K562 (cell line): Measurements from ENCODE around the gene ZNF385C. TPM values are rescaled to one million over a fixed set of nuclear protein-coding genes. Genes with fewer than 3 reads are reported as not detected.
A peak's percentile ranks its signal among the peaks of the same experiment; 100 is the strongest.

Experiments used
- ATAC-seq: fragments of 200-7000 bp; cut with Tn5 transposase; 3 replicates; pipeline ENCODE4 v1.9.1; 2020; ENCODE audit warnings: moderate library complexity
- BruUV-seq: library from RNA; stranded (reverse); fragments of 400-500 nt; replicated peaks from 2 replicates; lab custom pipeline; 2021; lab: Mats Ljungman, UMichigan
- CTCF ChIA-PET: fragments of 300-600 bp; formaldehyde crosslinking; extraction: SDS; loops from one replicate; lab custom pipeline; 2021; ENCODE audit warnings: low intra/inter-chr PET ratio; lab: Yijun Ruan, JAX
- POLR2A ChIA-PET: fragments of 300-600, 350-650 bp; sonication (Branson Sonifier 250); formaldehyde crosslinking; extraction: SDS; loops from one replicate; lab custom pipeline; 2021; ENCODE audit warnings: antibody characterized with exemption, inconsistent platforms; lab: Yijun Ruan, JAX
- DNase-seq, 4 experiments: peaks; one replicate each; pipeline versions ENCODE4 v3.0.0 to v3.0.0-alpha.2; 2011 to 2018; ENCODE audit warnings: low spot score in 3 of 4, mixed read lengths in 3 of 4; ENCODE audit errors: extremely low read depth in 1 of 4
- FAIRE-seq: peaks from 2 replicates; lab custom pipeline; 2011; peaks lifted over from hg19 to GRCh38; lab: Jason Lieb, UNC
- H2AFZ ChIP-seq: 2 replicates; pipeline ENCODE4 v1.6.0; 2011; ENCODE audit warnings: low read depth, low read length, control low read depth, inconsistent platforms
- H3K27ac ChIP-seq: fragments of 200-600 bp; 3 replicates; pipeline ENCODE4 v1.8.0; 2011; ENCODE audit warnings: low read depth, mild to moderate bottlenecking, control low read depth, inconsistent platforms, low read length, moderate library complexity, mixed read lengths; ENCODE audit errors: extremely low read depth
- H3K27me3 ChIP-seq, 2 experiments: fragments of 300-600 bp in 1 of 2; 2 replicates in 1 of 2; 3 replicates in 1 of 2; pipeline versions ENCODE4 v1.6.0 to v1.8.0; 2011; ENCODE audit warnings: inconsistent platforms in 2 of 2, low read length in 2 of 2, mild to moderate bottlenecking in 1 of 2, mixed read lengths in 1 of 2, moderate library complexity in 1 of 2; ENCODE audit not compliant: control insufficient read depth in 2 of 2, insufficient read depth in 2 of 2
- H3K36me3 ChIP-seq: fragments of 300-600 bp; 3 replicates; pipeline ENCODE4 v1.8.0; 2011; ENCODE audit warnings: mild to moderate bottlenecking, low read length, inconsistent platforms; ENCODE audit not compliant: control insufficient read depth, insufficient read depth
- H3K4me1 ChIP-seq, 2 experiments: fragments of 200-600 bp in 1 of 2; replicated peaks in 1 of 2; 2 replicates in 1 of 2; 3 replicates in 1 of 2; pipeline versions ENCODE4 v1.5.1 to v1.8.0; 2011; ENCODE audit warnings: inconsistent platforms in 2 of 2, low read length in 2 of 2, mild to moderate bottlenecking in 1 of 2, mixed read lengths in 1 of 2, moderate library complexity in 1 of 2; ENCODE audit not compliant: control insufficient read depth in 2 of 2, insufficient read depth in 2 of 2
- H3K4me2 ChIP-seq: 2 replicates; pipeline ENCODE4 v1.6.1; 2011; ENCODE audit warnings: low read length, control low read depth, inconsistent platforms, mixed read lengths; ENCODE audit not compliant: insufficient read depth
- H3K4me3 ChIP-seq: fragments of 200-600 bp; sonication (generic), shearing (Covaris generic); 2 replicates; pipeline ENCODE4 v1.5.1; 2016; ENCODE audit warnings: control low read depth, inconsistent platforms
- H3K79me2 ChIP-seq: fragments of 200-600 bp; 3 replicates; pipeline ENCODE4 v1.8.0; 2011; ENCODE audit warnings: low read length, inconsistent platforms; ENCODE audit not compliant: control insufficient read depth, insufficient read depth
- H3K9ac ChIP-seq, 2 experiments: 2 replicates each; pipeline versions ENCODE4 v1.6.0 to v1.6.1; 2011; ENCODE audit warnings: low read depth in 2 of 2, low read length in 2 of 2, control low read depth in 1 of 2, inconsistent platforms in 1 of 2, mild to moderate bottlenecking in 1 of 2, mixed read lengths in 1 of 2; ENCODE audit not compliant: insufficient read depth in 1 of 2
- H3K9me1 ChIP-seq: one replicate; pipeline ENCODE4 v1.6.0; 2011; ENCODE audit warnings: inconsistent platforms, mild to moderate bottlenecking, low read length, moderate library complexity; ENCODE audit not compliant: control insufficient read depth, insufficient read depth
- H3K9me3 ChIP-seq: replicated peaks from 2 replicates; pipeline ENCODE4 v1.5.1; 2011; ENCODE audit warnings: low read depth, low read length, inconsistent platforms; ENCODE audit not compliant: control insufficient read depth, insufficient read depth
- H4K20me1 ChIP-seq: replicated peaks from 2 replicates; pipeline ENCODE4 v1.6.1; 2011; ENCODE audit warnings: low read length, inconsistent platforms, mixed read lengths; ENCODE audit not compliant: control insufficient read depth, insufficient read depth
- ESRRA ChIP-seq: fragments of 450-650 bp; IDR thresholded peaks from 2 replicates; pipeline ENCODE4 v1.6.1; 2014; ENCODE audit warnings: low read depth, mild to moderate bottlenecking, moderate library complexity, borderline replicate concordance
- IRF2 ChIP-seq: sonication (generic); formaldehyde crosslinking; IDR thresholded peaks from 2 replicates; pipeline ENCODE4 v1.8.1; 2022; ENCODE audit warnings: mild to moderate bottlenecking, missing genetic modification reagents
- NFATC3 ChIP-seq: fragments of 450-650 bp; IDR thresholded peaks from 2 replicates; pipeline ENCODE4 v1.6.1; 2017; ENCODE audit warnings: mild to moderate bottlenecking
- TRIM24 ChIP-seq, 2 experiments: fragments of 450-650 bp; IDR thresholded peaks; 2 replicates each; pipeline ENCODE4 v1.6.1; 2016
- WGBS: fragments of 100-300 bp; shearing (Covaris generic); methylation state at CpG from one replicate; pipeline ENCODE4 v1.1.6; 2016; ENCODE audit warnings: low coverage, mixed read lengths; ENCODE audit not compliant: insufficient coverage; ENCODE audit errors: missing lambda C conversion rate; 5-methylcytosine and 5-hydroxymethylcytosine counted together
- in situ Hi-C: fragments of 300-500 bp; cut with MboI; formaldehyde crosslinking; loops from 4 replicates; pipeline ENCODE4 v1.15.0; 2018; ENCODE audit warnings: inconsistent platforms, mixed read lengths
- intact Hi-C: fragments of 100-400 bp; cut with micrococcal nuclease; formaldehyde crosslinking; loops from 2 replicates; pipeline ENCODE4 v1.14.2; 2022
- polyA plus RNA-seq, 8 experiments: library from polyadenylated mRNA; depleted of rRNA in 4 of 8; stranded (reverse) in 5 of 8; unstranded in 3 of 8; fragments of >200 nt; fragmentation: Nextera tagmentation in 2 of 8; fragmentation: Illumina TruSeq in 1 of 8; extraction: Ambion mirVana in 2 of 8; extraction: Trizol in 1 of 8; gene quantifications; 2 replicates each; pipeline versions ENCODE4 v1.2.1 to v1.2.3, GENCODE V29; 2011 to 2014; ENCODE audit warnings: inconsistent platforms in 1 of 8, missing spikeins in 1 of 8
- total RNA-seq, 7 experiments: library from RNA; depleted of rRNA in 6 of 7; stranded (reverse); fragments of >200 nt in 6 of 7; fragmentation: Illumina TruSeq in 2 of 7; extraction: Trizol in 2 of 7; gene quantifications; 2 replicates each; pipeline versions ENCODE4 v1.2.1 to v1.2.3, GENCODE V29; 2011 to 2021; ENCODE audit warnings: low replicate concordance in 1 of 7

ZNF385C gene
- total and polyA plus RNA-seq, 9 of the 15 experiments (the other 6 are each of a cell fraction or from before 2014, with no cell fraction given), result 0.03 to 0.35 (median 0.18) TPM; not detected in 1

DNA sequence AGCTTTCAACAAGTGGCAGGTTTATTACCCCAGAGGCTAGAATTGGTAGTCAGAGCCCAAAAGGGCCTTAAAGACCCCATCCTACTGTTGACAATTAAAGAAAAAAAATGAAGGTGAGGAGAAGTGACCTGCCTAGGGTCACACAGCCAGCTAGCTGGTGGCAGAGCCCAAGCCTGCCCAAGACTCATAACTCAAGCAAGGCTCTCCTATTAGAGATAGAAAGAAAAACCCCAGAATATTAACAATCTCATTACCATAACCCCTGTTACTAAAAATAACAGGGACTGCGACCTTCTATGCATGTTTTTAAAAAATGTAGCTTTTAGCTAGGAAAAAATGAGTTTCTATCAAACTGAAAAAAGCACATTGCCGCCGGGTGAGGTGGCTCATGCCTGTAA, 38.4 kb upstream of the ZNF385C start:
- Histone ChIP-seq H3K36me3 (peaks cover 79% of the 10 kb centered on the region), H2AFZ (no peak overlapping the region), H3K9me3 (no peaks in the 10 kb centered on the region), H3K79me2 (peaks cover 82% of the 10 kb centered on the region), H3K4me1 (peaks cover 9 to 11% of the 10 kb centered on the region in 2 experiments; a peak in 3 of 5 replicates), H3K4me2 (no peak overlapping the region), H3K4me3 (no peak overlapping the region), H3K9me1 (peaks cover 9% of the 10 kb centered on the region), H3K27me3 (no peaks in the 10 kb centered on the region), H3K27ac (no peak overlapping the region), H3K9ac (no peak overlapping the region), H4K20me1 (peaks cover 8% of the 10 kb centered on the region; the same call in 1 of the 2 replicates)
- DNase-seq (no peak), ATAC-seq (no peak), FAIRE-seq (no peak)
- in situ Hi-C loops, result no loop called here
- WGBS, result 92% methylated on average over 3 of the region's 3 CpGs
- intact Hi-C loops, result no loop called here
- ChIA-PET POLR2A (interaction anchor here (0.6 to 1.2 kb wide), 4 partner anchors 10 to 51 kb away, joined by 3 to 6 read pairs (median 4); no protein-coding TSS in a partner anchor), CTCF (no interaction called here)
- TF ChIP-seq NFATC3 (no peak), ESRRA (no peak)
- no TSS peak for BruUV-seq

- peak overlapping the region; percentile 34; the same call in 1 of the 3 replicates for H3K27ac ChIP-seq
- peaks cover 9% of the 10 kb centered on the region; the same call in 1 of the 2 replicates for H4K20me1 ChIP-seq
- H3K9me3 ChIP-seq, result no peaks in the 10 kb centered on the region
- WGBS, result 64% methylated on average over 15 of the region's 15 CpGs
- in situ Hi-C loops, result no loop called here
- peaks cover 82% of the 10 kb centered on the region for H3K79me2 ChIP-seq
- ChIA-PET POLR2A (interaction anchor here (0.9 to 1.2 kb wide), 5 partner anchors 11 to 108 kb away, joined by 3 to 6 read pairs (median 4); partner anchors contain the start of gene KCNH4), CTCF (no interaction called here)
- no peak overlapping the region for H3K4me2 ChIP-seq
- peak; percentile 71 for FAIRE-seq
- peak overlapping the region in 1 of 2 experiments; percentile 72; a peak in 2 of 4 replicates for H3K9ac ChIP-seq
- H3K4me1 ChIP-seq, result peaks cover 9 to 11% of the 10 kb centered on the region in 2 experiments; a peak in 3 of 5 replicates
- no peak overlapping the region for H3K4me3 ChIP-seq
- H3K27me3 ChIP-seq, result no peaks in the 10 kb centered on the region
- ATAC-seq, result peak; percentile 79
- peaks cover 9% of the 10 kb centered on the region for H3K9me1 ChIP-seq
- intact Hi-C loops, result no loop called here
- no TSS peak for BruUV-seq
- H2AFZ ChIP-seq, result no peak overlapping the region
- DNase-seq, result peak in 2 of 4 experiments; percentile 33 to 37
- H3K36me3 ChIP-seq, result peaks cover 79% of the 10 kb centered on the region
- no peak for TF ChIP-seq IRF2 (CRISPR knock-in tag)
- TF ChIP-seq TRIM24 (IDR thresholded peaks at IDR 0.05), result no peak
Measured at GRCh38 chr17:42135664-42136653, 37.7 kb upstream of the ZNF385C start.
